ENCODE results near the gene SNX32. TPM values are rescaled to one million over a fixed set of nuclear protein-coding genes. Genes with fewer than 3 reads are reported as not detected.

SNX32 gene
- total and polyA plus RNA-seq, 2 of the 13 experiments (the other 11 are each of a cell fraction or from before 2014, with no cell fraction given) = 0.09 to 0.34 TPM

GRCh38 chr11:65873318-65874156 is 39.8 kb downstream of the SNX32 start:
- intact Hi-C loops (cut with micrococcal nuclease; ENCODE audit: unreplicated experiment) (no loop called here), in situ Hi-C loops (cut with HindIII; ENCODE audit: extremely low pct_ligation_motif_present, low pct_unique_long_range_greater_than_20kb) (no loop called here)
- peak; percentile 45 for ATAC-seq
- FAIRE-seq = no peak
- Histone ChIP-seq H3K27ac (ENCODE audit: extremely low read length, insufficient read depth, low read length) (peak overlapping the region; percentile 38), H3K9ac (ENCODE audit: insufficient read depth, low read depth, low read length) (peak overlapping the region; percentile 48), H2AFZ (ENCODE audit: low read length) (no peak overlapping the region), H3K9me3 (ENCODE audit: low read length) (no peaks in the 10 kb centered on the region), H3K79me2 (ENCODE audit: insufficient read depth, low read length) (no peaks in the 10 kb centered on the region), H3K4me1 (ENCODE audit: insufficient read depth, low read length) (peaks cover 39% of the 10 kb centered on the region), H3K36me3 (replicated peaks in 1 of 2; ENCODE audit: control insufficient read depth in 1 of 2, insufficient read depth in 2 of 2, low read length in 2 of 2) (0 out of 5 replicates have a peak, but pooled peaks cover 0 to 4% of the 10 kb centered on the region in 2 experiments), H3K4me2 (ENCODE audit: low read depth, low read length) (peak overlapping the region; percentile 78), H3K27me3 (ENCODE audit: control insufficient read depth in 1 of 2, insufficient read depth in 2 of 2, low read length in 2 of 2) (no peaks in the 10 kb centered on the region; a peak in 1 of 5 replicates), H3K4me3 (replicated peaks in 1 of 3; ENCODE audit: insufficient read depth in 1 of 3, low read depth in 2 of 3, low read length in 3 of 3) (peak overlapping the region; percentile 58 to 73 (median 63); a peak in 5 of 6 replicates), H4K20me1 (ENCODE audit: insufficient read depth, low read length) (no peaks in the 10 kb centered on the region)
- CTCF ChIA-PET (ENCODE audit: low intra/inter-chr PET ratio, low total read pairs) = interaction anchor here (1.2 to 1.4 kb wide), 2 partner anchors 11 to 116 kb away, joined by 3 to 9 read pairs; no protein-coding TSS in a partner anchor
- BruUV-seq (replicated peaks) = no TSS peak
- WGBS (ENCODE audit: low lambda C conversion rate) = 36% methylated on average over 20 of the region's 54 CpGs
- peak; percentile 80 for DNase-seq (ENCODE audit: low spot score)
- POLR2A ChIA-PET = interaction anchor here (0.9 to 8.9 kb wide), 5 partner anchors 11 to 25 kb away, joined by 4 to 81 read pairs (median 4); partner anchors contain the start of genes CCDC85B, CFL1 and MUS81
- TF ChIP-seq ZFP1 (CRISPR knock-in tag; IDR thresholded peaks at IDR 0.05) (no peak), ZBTB7B (CRISPR knock-in tag; IDR thresholded peaks at IDR 0.05) (peak; percentile 36; the same call in 1 of the 2 replicates), NFKBIZ (CRISPR knock-in tag; IDR thresholded peaks at IDR 0.05) (0 out of 2 replicates have a peak, but pooled peaks have one; percentile 26), GPN1 (CRISPR knock-in tag; IDR thresholded peaks at IDR 0.05; ENCODE audit: borderline replicate concordance) (no peak), SAP130 (CRISPR knock-in tag; IDR thresholded peaks at IDR 0.05; ENCODE audit: low read depth) (peak; percentile 87), MZF1 (CRISPR knock-in tag; IDR thresholded peaks at IDR 0.05; ENCODE audit: borderline replicate concordance) (0 out of 2 replicates have a peak, but pooled peaks have one; percentile 44), ZNF652 (CRISPR knock-in tag; IDR thresholded peaks at IDR 0.05; ENCODE audit: borderline replicate concordance, low read depth) (no peak), MXD4 (CRISPR knock-in tag; IDR thresholded peaks at IDR 0.05) (0 out of 2 replicates have a peak, but pooled peaks have one; percentile 58)
- TF ChIP-seq, protein P1, sequence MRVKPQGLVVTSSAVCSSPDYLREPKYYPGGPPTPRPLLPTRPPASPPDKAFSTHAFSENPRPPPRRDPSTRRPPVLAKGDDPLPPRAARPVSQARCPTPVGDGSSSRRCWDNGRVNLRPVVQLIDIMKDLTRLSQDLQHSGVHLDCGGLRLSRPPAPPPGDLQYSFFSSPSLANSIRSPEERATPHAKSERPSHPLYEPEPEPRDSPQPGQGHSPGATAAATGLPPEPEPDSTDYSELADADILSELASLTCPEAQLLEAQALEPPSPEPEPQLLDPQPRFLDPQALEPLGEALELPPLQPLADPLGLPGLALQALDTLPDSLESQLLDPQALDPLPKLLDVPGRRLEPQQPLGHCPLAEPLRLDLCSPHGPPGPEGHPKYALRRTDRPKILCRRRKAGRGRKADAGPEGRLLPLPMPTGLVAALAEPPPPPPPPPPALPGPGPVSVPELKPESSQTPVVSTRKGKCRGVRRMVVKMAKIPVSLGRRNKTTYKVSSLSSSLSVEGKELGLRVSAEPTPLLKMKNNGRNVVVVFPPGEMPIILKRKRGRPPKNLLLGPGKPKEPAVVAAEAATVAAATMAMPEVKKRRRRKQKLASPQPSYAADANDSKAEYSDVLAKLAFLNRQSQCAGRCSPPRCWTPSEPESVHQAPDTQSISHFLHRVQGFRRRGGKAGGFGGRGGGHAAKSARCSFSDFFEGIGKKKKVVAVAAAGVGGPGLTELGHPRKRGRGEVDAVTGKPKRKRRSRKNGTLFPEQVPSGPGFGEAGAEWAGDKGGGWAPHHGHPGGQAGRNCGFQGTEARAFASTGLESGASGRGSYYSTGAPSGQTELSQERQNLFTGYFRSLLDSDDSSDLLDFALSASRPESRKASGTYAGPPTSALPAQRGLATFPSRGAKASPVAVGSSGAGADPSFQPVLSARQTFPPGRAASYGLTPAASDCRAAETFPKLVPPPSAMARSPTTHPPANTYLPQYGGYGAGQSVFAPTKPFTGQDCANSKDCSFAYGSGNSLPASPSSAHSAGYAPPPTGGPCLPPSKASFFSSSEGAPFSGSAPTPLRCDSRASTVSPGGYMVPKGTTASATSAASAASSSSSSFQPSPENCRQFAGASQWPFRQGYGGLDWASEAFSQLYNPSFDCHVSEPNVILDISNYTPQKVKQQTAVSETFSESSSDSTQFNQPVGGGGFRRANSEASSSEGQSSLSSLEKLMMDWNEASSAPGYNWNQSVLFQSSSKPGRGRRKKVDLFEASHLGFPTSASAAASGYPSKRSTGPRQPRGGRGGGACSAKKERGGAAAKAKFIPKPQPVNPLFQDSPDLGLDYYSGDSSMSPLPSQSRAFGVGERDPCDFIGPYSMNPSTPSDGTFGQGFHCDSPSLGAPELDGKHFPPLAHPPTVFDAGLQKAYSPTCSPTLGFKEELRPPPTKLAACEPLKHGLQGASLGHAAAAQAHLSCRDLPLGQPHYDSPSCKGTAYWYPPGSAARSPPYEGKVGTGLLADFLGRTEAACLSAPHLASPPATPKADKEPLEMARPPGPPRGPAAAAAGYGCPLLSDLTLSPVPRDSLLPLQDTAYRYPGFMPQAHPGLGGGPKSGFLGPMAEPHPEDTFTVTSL (CRISPR knock-in tag; IDR thresholded peaks at IDR 0.05; ENCODE audit: borderline replicate concordance) = 0 out of 2 replicates have a peak, but pooled peaks have one; percentile 20
- TF ChIP-seq, protein P2, sequence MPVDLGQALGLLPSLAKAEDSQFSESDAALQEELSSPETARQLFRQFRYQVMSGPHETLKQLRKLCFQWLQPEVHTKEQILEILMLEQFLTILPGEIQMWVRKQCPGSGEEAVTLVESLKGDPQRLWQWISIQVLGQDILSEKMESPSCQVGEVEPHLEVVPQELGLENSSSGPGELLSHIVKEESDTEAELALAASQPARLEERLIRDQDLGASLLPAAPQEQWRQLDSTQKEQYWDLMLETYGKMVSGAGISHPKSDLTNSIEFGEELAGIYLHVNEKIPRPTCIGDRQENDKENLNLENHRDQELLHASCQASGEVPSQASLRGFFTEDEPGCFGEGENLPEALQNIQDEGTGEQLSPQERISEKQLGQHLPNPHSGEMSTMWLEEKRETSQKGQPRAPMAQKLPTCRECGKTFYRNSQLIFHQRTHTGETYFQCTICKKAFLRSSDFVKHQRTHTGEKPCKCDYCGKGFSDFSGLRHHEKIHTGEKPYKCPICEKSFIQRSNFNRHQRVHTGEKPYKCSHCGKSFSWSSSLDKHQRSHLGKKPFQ (CRISPR knock-in tag; IDR thresholded peaks at IDR 0.05; ENCODE audit: insufficient replicate concordance) = peak; percentile 70
- TF ChIP-seq, protein P3, sequence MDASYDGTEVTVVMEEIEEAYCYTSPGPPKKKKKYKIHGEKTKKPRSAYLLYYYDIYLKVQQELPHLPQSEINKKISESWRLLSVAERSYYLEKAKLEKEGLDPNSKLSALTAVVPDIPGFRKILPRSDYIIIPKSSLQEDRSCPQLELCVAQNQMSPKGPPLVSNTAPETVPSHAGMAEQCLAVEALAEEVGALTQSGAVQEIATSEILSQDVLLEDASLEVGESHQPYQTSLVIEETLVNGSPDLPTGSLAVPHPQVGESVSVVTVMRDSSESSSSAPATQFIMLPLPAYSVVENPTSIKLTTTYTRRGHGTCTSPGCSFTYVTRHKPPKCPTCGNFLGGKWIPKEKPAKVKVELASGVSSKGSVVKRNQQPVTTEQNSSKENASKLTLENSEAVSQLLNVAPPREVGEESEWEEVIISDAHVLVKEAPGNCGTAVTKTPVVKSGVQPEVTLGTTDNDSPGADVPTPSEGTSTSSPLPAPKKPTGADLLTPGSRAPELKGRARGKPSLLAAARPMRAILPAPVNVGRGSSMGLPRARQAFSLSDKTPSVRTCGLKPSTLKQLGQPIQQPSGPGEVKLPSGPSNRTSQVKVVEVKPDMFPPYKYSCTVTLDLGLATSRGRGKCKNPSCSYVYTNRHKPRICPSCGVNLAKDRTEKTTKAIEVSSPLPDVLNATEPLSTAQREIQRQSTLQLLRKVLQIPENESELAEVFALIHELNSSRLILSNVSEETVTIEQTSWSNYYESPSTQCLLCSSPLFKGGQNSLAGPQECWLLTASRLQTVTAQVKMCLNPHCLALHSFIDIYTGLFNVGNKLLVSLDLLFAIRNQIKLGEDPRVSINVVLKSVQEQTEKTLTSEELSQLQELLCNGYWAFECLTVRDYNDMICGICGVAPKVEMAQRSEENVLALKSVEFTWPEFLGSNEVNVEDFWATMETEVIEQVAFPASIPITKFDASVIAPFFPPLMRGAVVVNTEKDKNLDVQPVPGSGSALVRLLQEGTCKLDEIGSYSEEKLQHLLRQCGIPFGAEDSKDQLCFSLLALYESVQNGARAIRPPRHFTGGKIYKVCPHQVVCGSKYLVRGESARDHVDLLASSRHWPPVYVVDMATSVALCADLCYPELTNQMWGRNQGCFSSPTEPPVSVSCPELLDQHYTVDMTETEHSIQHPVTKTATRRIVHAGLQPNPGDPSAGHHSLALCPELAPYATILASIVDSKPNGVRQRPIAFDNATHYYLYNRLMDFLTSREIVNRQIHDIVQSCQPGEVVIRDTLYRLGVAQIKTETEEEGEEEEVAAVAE (CRISPR knock-in tag; IDR thresholded peaks at IDR 0.05; ENCODE audit: borderline replicate concordance) = peak; percentile 16; the same call in 1 of the 2 replicates
